Ramos (cell line): ENCODE data around the gene DCTPP1.

ENCODE experiments used
- in situ Hi-C: fragments of 300-500 bp; cut with MboI; formaldehyde crosslinking; loops from one replicate; pipeline ENCODE4 v1.14.3; 2022; ENCODE audit warnings: low sequenced_read_pairs; ENCODE audit not compliant: unreplicated experiment

Gene DCTPP1

DNA sequence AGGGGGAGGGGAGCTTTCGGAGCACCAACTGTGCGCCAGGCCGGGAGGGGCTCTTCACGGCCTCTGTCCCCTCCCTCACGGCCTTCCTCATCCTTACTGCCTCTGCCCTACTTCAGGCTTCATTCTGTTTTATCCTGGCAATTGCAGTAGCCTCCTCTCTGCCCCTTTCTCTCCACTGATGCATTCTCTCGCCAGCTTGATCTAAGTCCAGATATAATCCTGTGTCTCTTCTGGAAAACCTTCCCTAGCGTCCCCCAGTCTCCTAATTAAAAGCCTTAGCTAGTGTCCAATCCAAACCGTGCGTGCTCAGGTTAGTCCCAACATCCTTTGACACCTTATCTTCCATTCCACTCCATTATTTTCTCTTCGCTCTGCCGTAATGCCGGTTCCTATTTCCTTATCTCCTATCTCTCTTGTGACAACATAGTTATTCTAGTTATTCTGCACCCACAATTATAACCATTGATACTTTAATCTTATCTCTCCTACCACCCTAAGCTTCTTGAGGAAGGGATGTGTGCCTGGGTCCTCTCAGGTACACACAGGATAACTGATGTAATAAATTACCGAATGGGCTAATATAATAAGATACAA lies 33.7 kb downstream of the DCTPP1 start:
- in situ Hi-C loops = loop anchor here (25.0 kb wide), 1 partner anchor 584 kb away; the partner anchor contains the start of genes MAZ, MVP, PAGR1 and PRRT2

DNA sequence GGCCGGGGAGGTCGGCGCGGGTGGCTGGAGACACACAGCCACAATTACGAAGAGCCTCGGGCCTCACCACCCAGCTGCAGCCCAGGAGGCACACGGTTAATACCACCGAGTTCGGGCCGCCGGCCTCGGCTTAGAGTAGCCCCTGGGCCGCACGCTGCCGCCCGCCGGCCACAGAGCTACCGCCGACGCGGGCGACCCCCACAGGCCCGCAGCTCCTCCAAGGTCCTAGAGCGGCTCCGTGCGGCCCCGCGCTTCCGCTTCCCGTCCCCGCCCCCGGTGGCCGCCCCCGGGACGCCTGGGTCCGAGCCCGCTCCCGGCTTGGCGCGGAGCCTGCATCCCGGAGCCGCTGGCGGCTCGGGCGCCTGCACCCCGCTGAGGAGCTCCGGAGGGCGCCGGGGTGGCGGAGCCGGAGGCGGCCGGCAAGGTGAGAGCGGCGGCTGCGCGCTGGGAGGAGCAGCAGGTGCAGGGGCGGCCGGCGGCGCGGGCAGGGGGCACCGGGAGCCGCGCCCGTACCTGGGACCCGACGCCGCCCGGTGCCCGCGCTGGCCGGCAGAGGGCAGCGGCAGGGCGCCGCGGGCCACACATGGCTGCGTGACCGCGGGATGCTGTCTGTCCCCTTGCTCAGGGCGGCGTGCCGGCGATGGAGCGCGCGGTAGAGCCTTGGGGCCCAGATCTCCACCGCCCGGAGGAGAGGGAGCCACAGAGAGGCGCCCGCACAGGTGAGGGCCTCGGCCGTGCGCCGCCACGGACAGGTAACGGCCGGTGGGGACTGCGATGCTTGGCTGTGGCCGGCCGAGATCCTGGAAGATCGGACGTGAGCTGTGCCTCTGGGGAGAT lies 34.5 kb downstream of the DCTPP1 start, which contains the start of gene ZNF48:
Gene ZNF48, plus strand, starts transcription at position 266 of the 837 bp plus-strand sequence. Its CDS starts 375 bp downstream, at position 641.
- in situ Hi-C loops = loop anchor here (25.0 kb wide), 1 partner anchor 583 kb away; the partner anchor contains the start of genes MAZ, MVP, PAGR1 and PRRT2

DNA sequence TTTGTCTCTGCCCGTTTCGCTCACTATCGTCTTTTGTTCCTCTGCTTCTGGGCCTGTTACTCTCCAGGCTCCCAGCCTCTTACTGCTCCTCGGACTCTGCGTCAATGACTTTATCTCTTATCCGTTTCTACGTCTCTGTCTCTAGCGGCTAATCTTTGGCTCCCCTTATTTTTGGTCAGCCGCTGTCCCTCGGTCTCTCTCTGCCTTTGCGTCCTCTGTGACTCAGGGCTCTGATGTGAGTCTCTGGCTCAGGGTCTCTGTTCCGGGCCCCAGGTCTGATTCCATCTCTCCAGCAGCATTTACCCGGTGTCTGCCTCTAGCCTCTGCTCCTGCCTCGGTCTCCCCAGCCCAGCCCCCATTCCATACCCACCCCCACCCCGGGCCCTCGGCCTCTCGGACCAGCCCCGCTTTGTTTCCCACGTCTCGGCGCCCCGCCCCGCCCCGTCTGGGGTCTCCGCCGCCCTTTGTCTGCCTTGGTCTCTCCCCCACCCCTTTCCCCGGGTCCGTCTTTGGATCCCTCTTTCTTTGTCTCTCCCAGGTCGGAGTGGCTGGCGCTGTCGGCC lies 35.2 kb downstream of the DCTPP1 start:
- in situ Hi-C loops = loop anchor here (25.0 kb wide), 1 partner anchor 582 kb away; the partner anchor contains the start of genes MAZ, MVP, PAGR1 and PRRT2

GRCh38 chr16:30383521-30383920 lies 46.3 kb downstream of the DCTPP1 start:
- in situ Hi-C loops = loop anchor here (25.0 kb wide), 1 partner anchor 571 kb away; the partner anchor contains the start of genes MAZ, MVP, PAGR1 and PRRT2

DNA sequence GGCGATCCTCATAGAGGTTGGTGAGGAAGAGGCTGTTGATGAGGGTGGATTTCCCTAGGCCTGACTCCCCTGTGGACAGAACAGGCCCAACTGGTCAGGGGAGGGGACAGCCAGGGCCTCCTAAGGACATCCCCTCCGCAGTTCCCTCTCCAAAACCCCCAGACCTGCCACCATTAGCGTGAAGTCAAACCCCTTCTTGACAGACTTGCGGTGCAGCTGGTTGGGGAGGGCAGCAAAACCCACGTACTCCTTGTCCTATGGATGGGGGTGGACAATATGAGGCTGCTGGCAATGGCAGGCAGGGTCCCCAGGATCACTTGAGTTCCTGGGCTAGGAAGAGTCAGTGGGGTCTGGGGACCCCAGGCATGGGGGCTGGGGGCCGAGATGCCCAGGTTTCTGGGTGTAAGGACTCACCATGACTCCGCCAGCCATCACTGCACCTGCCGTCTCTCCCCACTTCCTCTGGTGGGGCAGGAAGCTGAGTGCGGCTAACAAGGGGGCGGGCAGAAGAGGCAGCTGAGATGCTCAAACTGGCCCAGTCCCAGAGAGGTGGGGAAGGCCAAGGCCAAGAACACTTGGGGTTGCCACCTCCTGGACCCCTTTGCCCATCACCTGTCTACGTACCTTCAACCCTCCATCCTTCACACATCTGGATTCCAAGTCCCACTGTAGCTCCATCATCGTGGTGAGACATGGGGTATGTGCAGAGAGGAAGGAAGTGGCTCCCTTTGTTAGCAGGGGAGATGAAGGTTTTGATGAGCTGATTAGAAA lies 47.5 kb downstream of the DCTPP1 start, which contains the start of gene SEPTIN1:
Gene SEPTIN1, minus strand, starts transcription at position 451 of the 771 bp plus-strand sequence. Its CDS starts 19 bp downstream, at position 432.
- in situ Hi-C loops = loop anchor here (25.0 kb wide), 1 partner anchor 570 kb away; the partner anchor contains the start of genes MAZ, MVP, PAGR1 and PRRT2

DNA sequence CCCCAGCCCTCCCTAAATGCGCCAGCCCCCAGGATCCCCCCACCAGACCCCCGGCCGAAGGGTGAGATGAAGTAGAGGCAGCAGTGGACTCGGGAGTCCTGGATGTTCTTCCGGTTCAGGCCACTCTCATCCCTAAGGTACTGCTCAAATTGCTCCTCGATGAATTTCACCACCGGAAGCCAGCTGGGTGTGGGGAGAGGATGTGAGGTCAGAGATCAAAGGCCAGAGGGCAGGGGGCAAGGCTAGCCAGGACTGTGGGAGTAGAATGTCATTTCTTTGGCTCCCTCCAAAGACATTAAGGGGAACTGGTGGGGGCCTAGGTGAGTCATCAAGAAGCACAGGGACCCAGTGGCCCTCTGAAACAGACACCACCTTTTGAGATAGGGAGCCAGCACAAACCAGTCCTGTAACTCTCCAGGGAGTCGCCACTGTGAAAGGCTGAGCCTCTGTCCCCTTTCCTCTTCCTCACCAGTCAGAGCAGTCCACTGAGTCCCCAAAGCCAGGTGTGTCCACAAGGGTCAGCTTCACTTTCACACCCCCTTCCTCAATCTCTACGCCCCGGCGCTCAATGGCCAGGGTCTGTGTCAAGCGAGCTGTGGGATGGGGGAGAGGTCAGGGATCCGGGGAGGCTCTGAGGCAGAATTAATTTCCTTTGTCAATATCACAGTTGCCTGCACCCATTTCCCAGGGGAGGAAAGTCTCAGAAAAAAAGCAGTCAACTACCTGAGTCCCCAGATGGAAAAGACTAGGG lies 48.4 kb downstream of the DCTPP1 start:
- in situ Hi-C loops = loop anchor here (25.0 kb wide), 1 partner anchor 569 kb away; the partner anchor contains the start of genes MAZ, MVP, PAGR1 and PRRT2

DNA sequence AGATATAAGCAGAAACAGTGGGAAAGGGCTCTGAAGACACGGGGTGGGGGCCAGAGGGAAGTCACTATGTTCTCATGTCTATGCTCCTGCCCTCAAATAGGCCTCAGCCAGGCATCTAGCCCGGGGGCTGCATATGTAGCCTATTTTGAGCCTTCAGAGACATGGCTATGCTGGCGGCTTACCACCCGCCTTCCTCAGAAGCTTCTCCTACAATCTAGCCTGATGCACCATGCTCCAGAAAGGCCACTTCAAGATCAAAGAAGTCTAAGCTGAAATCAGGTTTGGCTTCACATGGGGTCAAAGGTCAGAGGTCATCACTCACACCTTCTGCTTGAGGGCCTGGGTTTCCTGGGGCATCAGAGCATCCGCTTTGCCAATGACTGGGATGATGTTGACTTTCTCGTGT lies 49.0 kb downstream of the DCTPP1 start:
- in situ Hi-C loops = loop anchor here (25.0 kb wide), 1 partner anchor 569 kb away; the partner anchor contains the start of genes MAZ, MVP, PAGR1 and PRRT2

GRCh38 chr16:30380072-30380802 lies 49.6 kb downstream of the DCTPP1 start:
- in situ Hi-C loops = loop anchor here (25.0 kb wide), 1 partner anchor 568 kb away; the partner anchor contains the start of genes MAZ, MVP, PAGR1 and PRRT2

DNA sequence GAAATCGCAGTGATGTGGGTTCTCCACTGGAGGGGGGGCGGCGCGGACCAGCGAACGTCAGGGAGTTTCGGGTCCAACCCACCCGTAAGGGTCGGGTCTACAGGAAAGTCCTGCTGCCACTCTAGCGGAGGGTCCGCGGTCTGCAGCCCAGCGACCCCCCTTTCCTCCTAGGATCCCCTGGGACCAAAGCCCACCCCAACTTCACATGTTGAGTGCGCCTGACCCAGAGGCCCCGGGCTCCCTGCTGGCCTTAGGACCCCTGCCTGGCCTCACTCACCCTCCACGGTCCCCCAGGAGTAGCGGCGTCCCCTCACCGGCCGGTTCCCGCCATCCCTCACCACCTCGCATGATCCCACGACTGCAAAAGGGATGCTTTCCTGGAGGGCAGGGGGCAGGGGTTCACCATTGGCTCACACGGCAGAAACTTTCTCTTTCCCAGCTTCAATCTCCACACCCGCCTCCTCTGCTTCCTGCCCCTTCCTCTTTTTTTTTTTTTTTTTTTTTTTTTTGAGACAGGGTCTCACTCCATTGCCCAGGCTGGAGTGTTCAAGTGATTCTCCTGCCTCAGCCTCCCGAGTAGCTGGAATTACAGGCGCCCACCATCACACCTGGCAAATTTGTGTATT lies 50.6 kb downstream of the DCTPP1 start:
- in situ Hi-C loops = loop anchor here (25.0 kb wide), 1 partner anchor 567 kb away; the partner anchor contains the start of genes MAZ, MVP, PAGR1 and PRRT2

- in situ Hi-C loops = loop anchor here (25.0 kb wide), 1 partner anchor 566 kb away; the partner anchor contains the start of genes MAZ, MVP, PAGR1 and PRRT2
Measured at GRCh38 chr16:30378236-30379157, 51.3 kb downstream of the DCTPP1 start.

GRCh38 chr16:30377812-30378235 lies 52.0 kb downstream of the DCTPP1 start:
- in situ Hi-C loops = loop anchor here (25.0 kb wide), 1 partner anchor 566 kb away; the partner anchor contains the start of genes MAZ, MVP, PAGR1 and PRRT2

DNA sequence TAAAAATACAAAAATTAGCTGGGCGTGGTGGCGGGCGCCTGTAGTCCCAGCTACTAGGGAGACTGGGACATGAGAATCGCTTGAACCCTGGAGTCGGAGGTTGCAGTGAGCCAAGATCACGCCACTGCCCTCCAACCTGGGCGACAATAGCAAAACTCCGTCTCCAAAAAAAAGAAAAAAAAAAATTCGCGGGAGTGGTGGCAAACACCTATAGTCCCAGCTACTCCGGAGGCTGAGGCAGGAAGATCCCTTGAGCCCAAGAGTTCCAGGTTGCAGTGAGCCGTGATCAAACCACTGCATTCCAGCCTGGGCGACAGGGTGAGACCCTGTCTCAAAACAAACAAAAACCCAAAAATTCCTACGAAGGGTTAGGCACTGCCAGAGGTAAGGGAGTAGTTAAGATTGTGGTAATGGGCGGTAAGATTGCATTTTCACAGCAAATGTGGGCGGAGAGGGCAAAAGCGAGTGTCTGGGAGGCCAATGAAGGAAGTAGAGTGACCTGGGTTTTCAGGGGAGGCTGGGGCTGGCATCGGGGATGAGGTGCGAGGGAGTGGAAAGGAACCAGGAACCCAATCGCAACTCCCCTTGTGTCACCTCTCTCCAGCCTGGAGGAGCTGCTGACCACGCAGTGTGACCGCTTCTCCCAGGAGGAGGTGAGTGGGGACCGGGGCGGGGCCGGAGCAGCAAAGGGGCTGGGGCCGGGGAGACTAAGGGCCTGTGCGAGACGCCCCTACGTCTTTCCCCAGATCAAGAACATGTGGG lies 52.6 kb downstream of the DCTPP1 start:
- in situ Hi-C loops = loop anchor here (25.0 kb wide), 1 partner anchor 565 kb away; the partner anchor contains the start of genes MAZ, MVP, PAGR1 and PRRT2

DNA sequence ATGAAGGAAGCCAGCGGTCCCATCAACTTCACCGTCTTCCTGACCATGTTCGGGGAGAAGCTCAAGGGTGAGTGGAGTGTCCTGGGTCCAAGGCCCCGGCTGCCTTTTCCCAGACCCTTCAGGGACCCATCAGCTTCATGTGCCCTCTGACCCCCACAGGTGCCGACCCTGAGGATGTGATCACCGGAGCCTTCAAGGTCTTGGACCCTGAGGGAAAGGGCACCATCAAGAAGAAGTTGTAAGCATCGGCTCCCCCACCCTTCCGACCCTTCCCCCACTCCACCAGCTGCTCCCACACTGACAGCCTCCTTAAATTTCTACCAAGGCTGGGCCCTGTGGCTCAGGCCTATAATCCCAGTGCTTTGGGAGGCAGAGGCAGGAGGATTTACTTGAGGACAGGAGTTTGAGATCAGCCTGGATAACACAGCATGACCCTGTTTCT lies 53.3 kb downstream of the DCTPP1 start:
- in situ Hi-C loops = loop anchor here (25.0 kb wide), 1 partner anchor 564 kb away; the partner anchor contains the start of genes MAZ, MVP, PAGR1 and PRRT2

DNA sequence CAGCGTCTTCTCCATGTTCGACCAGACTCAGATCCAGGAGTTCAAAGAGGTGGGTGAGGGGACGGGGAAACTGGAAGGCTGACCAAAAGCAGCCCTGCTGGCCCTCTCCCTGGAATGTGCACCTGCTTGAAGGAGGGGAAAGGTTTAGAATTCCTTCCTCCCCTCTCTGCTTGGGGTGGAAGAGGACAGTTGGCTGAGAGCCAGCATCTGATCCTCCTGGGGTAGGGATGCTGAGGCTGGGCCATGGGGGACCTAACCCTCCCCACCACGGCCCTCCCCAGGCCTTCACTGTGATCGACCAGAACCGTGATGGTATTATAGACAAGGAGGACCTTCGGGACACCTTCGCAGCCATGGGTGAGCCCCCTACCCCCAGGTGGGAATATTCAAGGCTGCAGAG lies 54.0 kb downstream of the DCTPP1 start:
- in situ Hi-C loops = loop anchor here (25.0 kb wide), 1 partner anchor 564 kb away; the partner anchor contains the start of genes MAZ, MVP, PAGR1 and PRRT2

GRCh38 chr16:30374538-30374937 lies 55.3 kb downstream of the DCTPP1 start, which contains the start of gene MYL11:
Gene MYL11 (plus strand): TSS chr16:30374802. CDS start chr16:30374858, 56 bp downstream.
- in situ Hi-C loops = loop anchor here (5.0 kb wide), 1 partner anchor 38 kb away; no protein-coding TSS in a partner anchor
